HEK293 (cell line): ENCODE results near the gene TTLL7.

Experiments used
- CTCF ChIP-seq: fragments of 450-650 bp; formaldehyde crosslinking; IDR thresholded peaks from 2 replicates; pipeline ENCODE4 v1.5.1; 2016; ENCODE audit warnings: missing biosample characterization, missing genetic modification characterization
- ZBTB1 ChIP-seq: fragments of 450-650 bp; formaldehyde crosslinking; IDR thresholded peaks from 2 replicates; pipeline ENCODE4 v1.5.1; 2016; ENCODE audit warnings: missing biosample characterization, missing genetic modification characterization
- ZBTB6 ChIP-seq: fragments of 450-650 bp; formaldehyde crosslinking; IDR thresholded peaks from 2 replicates; pipeline ENCODE4 v1.5.1; 2017; ENCODE audit warnings: missing biosample characterization, missing genetic modification characterization
- ZFP41 ChIP-seq: fragments of 450-650 bp; formaldehyde crosslinking; IDR thresholded peaks from 2 replicates; pipeline ENCODE4 v1.5.1; 2016; ENCODE audit warnings: missing biosample characterization, missing genetic modification characterization, borderline replicate concordance
- ZNF785 ChIP-seq: fragments of 450-650 bp; formaldehyde crosslinking; IDR thresholded peaks from 2 replicates; pipeline ENCODE4 v1.5.1; 2016; ENCODE audit warnings: missing biosample characterization, missing genetic modification characterization

GRCh38 chr1:84021822-84022221 is 22.9 kb upstream of the TTLL7 start:
- TF ChIP-seq ZNF785 (no peak), ZFP41 (tag by site-specific recombination) (no peak), ZBTB6 (tag by site-specific recombination) (no peak), ZBTB1 (tag by site-specific recombination) (no peak), CTCF (tag by site-specific recombination) (no peak)
